SK-N-SH (cell line): Measurements from ENCODE around the gene CIDEA. TPM values are rescaled to one million over a fixed set of nuclear protein-coding genes. Genes with fewer than 3 reads are reported as not detected.

Experiments used
- CTCF ChIA-PET: fragments of 300-600, 350-600 bp; formaldehyde crosslinking; extraction: SDS; loops from one replicate; lab custom pipeline; 2021; lab: Yijun Ruan, JAX
- POLR2A ChIA-PET: fragments of 350-600 bp; sonication (Branson Sonifier 250); formaldehyde crosslinking; extraction: SDS; loops from one replicate; lab custom pipeline; 2020; ENCODE audit warnings: antibody characterized with exemption, inconsistent platforms; lab: Yijun Ruan, JAX
- DNase-seq: peaks from one replicate; pipeline ENCODE4 v3.0.0; 2012
- H2AFZ ChIP-seq: fragments of 200-600 bp; sonication (generic); 2 replicates; pipeline ENCODE4 v1.8.1; 2016; ENCODE audit warnings: antibody characterized with exemption, mild to moderate bottlenecking, low read depth
- H3F3A ChIP-seq: fragments of 200-600 bp; sonication (generic); replicated peaks from 2 replicates; pipeline ENCODE3; 2016; ENCODE audit warnings: antibody characterized with exemption, mild to moderate bottlenecking; ENCODE audit not compliant: insufficient read depth
- H3K27ac ChIP-seq, 2 experiments: fragments of 200-500 bp in 1 of 2; fragments of 200-600 bp in 1 of 2; sonication (Bioruptor generic) in 1 of 2; sonication (generic), shearing (Covaris generic) in 1 of 2; 2 replicates each; pipeline versions ENCODE4 v1.5.1 to v1.6.1; 2014 to 2016; ENCODE audit warnings: low read depth in 2 of 2, inconsistent platforms in 1 of 2, low read length in 1 of 2, mild to moderate bottlenecking in 1 of 2, mixed read lengths in 1 of 2
- H3K27me3 ChIP-seq: fragments of 200-600 bp; sonication (generic), shearing (Covaris generic); 2 replicates; pipeline ENCODE4 v1.6.1; 2016; ENCODE audit warnings: mixed run types; ENCODE audit not compliant: insufficient read depth
- H3K36me3 ChIP-seq, 2 experiments: fragments of 200-500 bp in 1 of 2; fragments of 200-600 bp in 1 of 2; sonication (Bioruptor generic) in 1 of 2; sonication (generic) in 1 of 2; replicated peaks in 1 of 2; 2 replicates each; pipeline versions ENCODE3 to v1.5.1; 2014 to 2016; ENCODE audit warnings: low read length in 1 of 2, mild to moderate bottlenecking in 1 of 2; ENCODE audit not compliant: insufficient read depth in 2 of 2, control insufficient read depth in 1 of 2
- H3K4me1 ChIP-seq, 2 experiments: fragments of 200-500 bp in 1 of 2; fragments of 200-600 bp in 1 of 2; sonication (Bioruptor generic) in 1 of 2; sonication (generic), shearing (Covaris generic) in 1 of 2; 2 replicates each; pipeline versions ENCODE4 v1.5.1 to v1.6.1; 2014 to 2016; ENCODE audit warnings: low read depth in 1 of 2, low read length in 1 of 2, mixed run types in 1 of 2; ENCODE audit not compliant: insufficient read depth in 2 of 2, control insufficient read depth in 1 of 2
- H3K4me2 ChIP-seq: fragments of 200-600 bp; sonication (generic), shearing (Covaris generic); 2 replicates; pipeline ENCODE4 v1.6.1; 2017; ENCODE audit warnings: mixed run types
- H3K4me3 ChIP-seq, 2 experiments: fragments of 200-500 bp in 1 of 2; fragments of 200-600 bp in 1 of 2; sonication (Bioruptor generic) in 1 of 2; sonication (generic), shearing (Covaris generic) in 1 of 2; 2 replicates each; pipeline versions ENCODE4 v1.5.1 to v1.8.1; 2014 to 2016; ENCODE audit warnings: low read depth in 2 of 2, inconsistent platforms in 1 of 2, low read length in 1 of 2, mild to moderate bottlenecking in 1 of 2, mixed read lengths in 1 of 2, moderate library complexity in 1 of 2
- H3K79me2 ChIP-seq: fragments of 200-600 bp; sonication (generic); 2 replicates; pipeline ENCODE4 v1.8.1; 2017; ENCODE audit warnings: mild to moderate bottlenecking; ENCODE audit not compliant: insufficient read depth
- H3K9ac ChIP-seq: fragments of 200-600 bp; sonication (generic); 2 replicates; pipeline ENCODE4 v1.6.1; 2017; ENCODE audit warnings: mixed run types
- H3K9me2 ChIP-seq: fragments of 200-600 bp; sonication (generic); 2 replicates; pipeline ENCODE4 v1.6.1; 2017; ENCODE audit warnings: mixed run types
- H3K9me3 ChIP-seq: fragments of 200-600 bp; sonication (generic); 2 replicates; pipeline ENCODE4 v1.6.1; 2017; ENCODE audit warnings: mixed run types, mild to moderate bottlenecking, moderate library complexity
- H4K20me1 ChIP-seq: fragments of 200-600 bp; sonication (generic); 2 replicates; pipeline ENCODE4 v1.6.1; 2017; ENCODE audit warnings: mild to moderate bottlenecking, mixed run types; ENCODE audit not compliant: insufficient read depth
- ELF1 ChIP-seq: IDR thresholded peaks from 2 replicates; pipeline ENCODE4 v1.4.0; 2012
- FOSL2 ChIP-seq: IDR thresholded peaks from 2 replicates; pipeline ENCODE4 v1.4.0; 2012; ENCODE audit warnings: low read depth, mild to moderate bottlenecking, moderate library complexity, borderline replicate concordance
- FOXJ3 ChIP-seq: sonication (generic); formaldehyde crosslinking; IDR thresholded peaks from 2 replicates; pipeline ENCODE4 v1.5.1; 2020; ENCODE audit warnings: mild to moderate bottlenecking, missing genetic modification reagents
- FOXM1 ChIP-seq: IDR thresholded peaks from 2 replicates; pipeline ENCODE4 v1.4.0; 2012; ENCODE audit warnings: low read depth, mild to moderate bottlenecking
- GATA2 ChIP-seq: sonication (generic); formaldehyde crosslinking; IDR thresholded peaks from 2 replicates; pipeline ENCODE4 v1.5.0; 2020; ENCODE audit warnings: mild to moderate bottlenecking, missing genetic modification reagents
- JUND ChIP-seq: IDR thresholded peaks from 2 replicates; pipeline ENCODE4 v1.4.0; 2012
- MXI1 ChIP-seq: IDR thresholded peaks from 2 replicates; pipeline ENCODE4 v1.6.1; 2012; ENCODE audit warnings: mild to moderate bottlenecking, low read depth, low read length, improper control_type of control experiment
- NFIC ChIP-seq: IDR thresholded peaks from 2 replicates; pipeline ENCODE4 v1.4.0; 2012; ENCODE audit warnings: borderline replicate concordance
- POLR2AphosphoS5 ChIP-seq: IDR thresholded peaks from 2 replicates; pipeline ENCODE4 v1.6.1; 2012; ENCODE audit warnings: low read depth, low read length
- REST ChIP-seq: IDR thresholded peaks from 2 replicates; pipeline ENCODE4 v1.6.1; 2012; ENCODE audit warnings: mild to moderate bottlenecking, low read depth, low read length, moderate library complexity
- RFX5 ChIP-seq: IDR thresholded peaks from 2 replicates; pipeline ENCODE4 v1.6.1; 2012; ENCODE audit warnings: mild to moderate bottlenecking, improper control_type of control experiment, low read length
- SIN3A ChIP-seq: IDR thresholded peaks from 2 replicates; pipeline ENCODE4 v1.6.1; 2012; ENCODE audit warnings: low read depth, mild to moderate bottlenecking, low read length, moderate library complexity, borderline replicate concordance
- SMC3 ChIP-seq: IDR thresholded peaks from 2 replicates; pipeline ENCODE4 v1.6.1; 2012; ENCODE audit warnings: low read depth, low read length, improper control_type of control experiment
- TEAD4 ChIP-seq: IDR thresholded peaks from 2 replicates; pipeline ENCODE4 v1.4.0; 2012; ENCODE audit warnings: mild to moderate bottlenecking, borderline replicate concordance; ENCODE audit not compliant: insufficient read depth
- USF1 ChIP-seq: IDR thresholded peaks from 2 replicates; pipeline ENCODE4 v1.4.0; 2012; ENCODE audit warnings: low read depth, borderline replicate concordance
- YY1 ChIP-seq: IDR thresholded peaks from 2 replicates; pipeline ENCODE4 v1.4.0; 2012; ENCODE audit warnings: low read depth, mild to moderate bottlenecking
- ZBTB33 ChIP-seq: IDR thresholded peaks from 2 replicates; pipeline ENCODE4 v1.4.0; 2012; ENCODE audit warnings: low read depth, borderline replicate concordance
- WGBS: methylation state at CpG from one replicate; pipeline ENCODE4 v1.1.6; 2017; ENCODE audit warnings: low lambda C conversion rate; 5-methylcytosine and 5-hydroxymethylcytosine counted together
- polyA plus RNA-seq, 3 experiments: library from polyadenylated mRNA; depleted of rRNA; stranded (reverse); fragments of >200 nt; gene quantifications; 2 replicates each; pipeline ENCODE4 v1.2.3, GENCODE V29; 2012
- TF ChIP-seq, protein P1 (sequence below): fragments of 150-350 bp; IDR thresholded peaks from 2 replicates; pipeline ENCODE4 v1.6.1; 2016; ENCODE audit warnings: mild to moderate bottlenecking, low read depth, low read length
- TF ChIP-seq, protein P2 (sequence below): IDR thresholded peaks from 2 replicates; pipeline ENCODE4 v1.4.0; 2012; ENCODE audit warnings: low read depth

CIDEA gene
- polyA plus RNA-seq, 1 of the 3 experiments (the other 2 are of a cell fraction) = not detected

GRCh38 chr18:12258719-12259705 lies 4.9 kb downstream of the CIDEA start:
- no peak overlapping the region for H3K4me2 ChIP-seq
- no peaks in the 10 kb centered on the region; a peak in 1 of 4 replicates for H3K4me1 ChIP-seq
- H3K4me3 ChIP-seq = no peak overlapping the region
- CTCF ChIA-PET = interaction anchor here (1.5 to 1.6 kb wide), 2 partner anchors 13 to 22 kb away, joined by 4 to 9 read pairs; no protein-coding TSS in a partner anchor
- no peak for DNase-seq
- peaks cover 91% of the 10 kb centered on the region for H3K27me3 ChIP-seq
- no peaks in the 10 kb centered on the region for H3F3A ChIP-seq
- no peak overlapping the region for H2AFZ ChIP-seq
- TF ChIP-seq ZBTB33 = no peak
- TF ChIP-seq FOSL2 = no peak
- TF ChIP-seq TEAD4 = no peak
- TF ChIP-seq SIN3A = no peak
- TF ChIP-seq FOXM1 = no peak
- TF ChIP-seq, protein P1, sequence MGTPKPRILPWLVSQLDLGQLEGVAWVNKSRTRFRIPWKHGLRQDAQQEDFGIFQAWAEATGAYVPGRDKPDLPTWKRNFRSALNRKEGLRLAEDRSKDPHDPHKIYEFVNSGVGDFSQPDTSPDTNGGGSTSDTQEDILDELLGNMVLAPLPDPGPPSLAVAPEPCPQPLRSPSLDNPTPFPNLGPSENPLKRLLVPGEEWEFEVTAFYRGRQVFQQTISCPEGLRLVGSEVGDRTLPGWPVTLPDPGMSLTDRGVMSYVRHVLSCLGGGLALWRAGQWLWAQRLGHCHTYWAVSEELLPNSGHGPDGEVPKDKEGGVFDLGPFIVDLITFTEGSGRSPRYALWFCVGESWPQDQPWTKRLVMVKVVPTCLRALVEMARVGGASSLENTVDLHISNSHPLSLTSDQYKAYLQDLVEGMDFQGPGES = no peak
- no peak for TF ChIP-seq POLR2AphosphoS5
- no peak for TF ChIP-seq YY1
- TF ChIP-seq SMC3 = no peak
- TF ChIP-seq, protein P2, sequence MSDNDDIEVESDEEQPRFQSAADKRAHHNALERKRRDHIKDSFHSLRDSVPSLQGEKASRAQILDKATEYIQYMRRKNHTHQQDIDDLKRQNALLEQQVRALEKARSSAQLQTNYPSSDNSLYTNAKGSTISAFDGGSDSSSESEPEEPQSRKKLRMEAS = no peak
- no peak for TF ChIP-seq FOXJ3 (CRISPR knock-in tag)
- TF ChIP-seq ELF1 = no peak
- TF ChIP-seq JUND = no peak
- TF ChIP-seq NFIC = no peak
- no peak for TF ChIP-seq GATA2 (CRISPR knock-in tag)
- TF ChIP-seq REST = no peak
- TF ChIP-seq RFX5 = no peak
- TF ChIP-seq MXI1 = no peak
- no peak for TF ChIP-seq USF1
- no peak overlapping the region for H3K27ac ChIP-seq
- no peaks in the 10 kb centered on the region for H3K9me2 ChIP-seq
- no peaks in the 10 kb centered on the region for H3K79me2 ChIP-seq
- POLR2A ChIA-PET = no interaction called here
- 54% methylated on average over 23 of the region's 29 CpGs for WGBS
- no peak overlapping the region for H3K9ac ChIP-seq
- no peaks in the 10 kb centered on the region for H3K9me3 ChIP-seq
- H3K36me3 ChIP-seq = no peaks in the 10 kb centered on the region
- no peaks in the 10 kb centered on the region for H4K20me1 ChIP-seq
